Liver (tissue), 9 donors: Measurements from ENCODE around the gene TSPO2. TPM values are rescaled to one million over a fixed set of nuclear protein-coding genes. Genes with fewer than 3 reads are reported as not detected.

Experiments
- DNase-seq: peaks from one replicate; pipeline ENCODE4 v3.0.0-alpha.2; 2017; ENCODE audit warnings: low spot score
- H3K27ac ChIP-seq, 2 donors: one replicate each; pipeline ENCODE4 v1.7.0; 2013; ENCODE audit warnings: inconsistent platforms in 2 of 2, low read length in 2 of 2, control low read depth in 1 of 2, low read depth in 1 of 2, mild to moderate bottlenecking in 1 of 2
- H3K27me3 ChIP-seq, 4 donors: one replicate each; pipeline versions ENCODE4 v1.6.1 to v1.7.0; 2013; ENCODE audit warnings: low read length in 3 of 4, inconsistent platforms in 1 of 4, mild to moderate bottlenecking in 1 of 4, moderate library complexity in 1 of 4; ENCODE audit not compliant: control insufficient read depth in 4 of 4, insufficient read depth in 4 of 4
- H3K36me3 ChIP-seq, 4 donors: one replicate each; pipeline versions ENCODE4 v1.6.1 to v1.7.0; 2013; ENCODE audit warnings: low read length in 3 of 4, mild to moderate bottlenecking in 3 of 4, low read depth in 1 of 4, moderate library complexity in 1 of 4; ENCODE audit not compliant: control insufficient read depth in 4 of 4, insufficient read depth in 3 of 4
- H3K4me1 ChIP-seq, 4 donors: one replicate each; pipeline versions ENCODE4 v1.6.1 to v1.7.0; 2013; ENCODE audit warnings: low read length in 3 of 4, mild to moderate bottlenecking in 3 of 4, moderate library complexity in 1 of 4; ENCODE audit not compliant: control insufficient read depth in 4 of 4, insufficient read depth in 4 of 4
- H3K4me3 ChIP-seq, 3 donors: one replicate each; pipeline versions ENCODE4 v1.6.1 to v1.7.0; 2013; ENCODE audit warnings: low read length in 3 of 3, control low read depth in 1 of 3, low read depth in 1 of 3, mild to moderate bottlenecking in 1 of 3
- H3K9ac ChIP-seq, 2 donors: one replicate each; pipeline ENCODE4 v1.7.0; 2013; ENCODE audit warnings: low read length in 2 of 2, mild to moderate bottlenecking in 2 of 2, moderate library complexity in 2 of 2, control low read depth in 1 of 2, low read depth in 1 of 2
- H3K9me3 ChIP-seq, 4 donors: one replicate each; pipeline versions ENCODE4 v1.6.1 to v1.7.0; 2013; ENCODE audit warnings: low read length in 3 of 4; ENCODE audit not compliant: control insufficient read depth in 4 of 4
- ATF3 ChIP-seq: IDR thresholded peaks from 2 replicates; pipeline ENCODE4 v1.6.1; 2016; ENCODE audit warnings: antibody characterized with exemption
- CTCF ChIP-seq: fragments of 150-350 bp; IDR thresholded peaks from 2 replicates; pipeline ENCODE4 v1.5.1; 2017; ENCODE audit warnings: improper control_type of control experiment, low read depth, low read length; ENCODE audit not compliant: missing input control
- EGR1 ChIP-seq, 2 donors: IDR thresholded peaks; 2 replicates each; pipeline ENCODE4 v1.6.1; 2016 to 2018; ENCODE audit warnings: antibody characterized with exemption in 2 of 2, low read depth in 2 of 2
- FOXA1 ChIP-seq: IDR thresholded peaks from 2 replicates; pipeline ENCODE4 v1.6.1; 2016; ENCODE audit warnings: antibody characterized with exemption
- FOXA2 ChIP-seq: IDR thresholded peaks from 2 replicates; pipeline ENCODE4 v1.6.1; 2016; ENCODE audit warnings: antibody characterized with exemption
- GABPA ChIP-seq, 2 donors: IDR thresholded peaks in 1 of 2; conservative IDR thresholded peaks in 1 of 2; 2 replicates each; pipeline ENCODE4 v1.6.1; 2016; ENCODE audit warnings: antibody characterized with exemption in 2 of 2, mild to moderate bottlenecking in 1 of 2, moderate library complexity in 1 of 2
- HNF4A ChIP-seq, 2 donors: conservative IDR thresholded peaks; 2 replicates each; pipeline ENCODE4 v1.6.1; 2016; ENCODE audit warnings: antibody characterized with exemption in 2 of 2, mild to moderate bottlenecking in 2 of 2
- HNF4G ChIP-seq: IDR thresholded peaks from 2 replicates; pipeline ENCODE4 v1.6.1; 2016; ENCODE audit warnings: antibody characterized with exemption
- JUND ChIP-seq, 2 donors: IDR thresholded peaks; 2 replicates each; pipeline ENCODE4 v1.6.1; 2016; ENCODE audit warnings: antibody characterized with exemption in 2 of 2
- NR2F2 ChIP-seq: IDR thresholded peaks from 2 replicates; pipeline ENCODE4 v1.6.1; 2016; ENCODE audit warnings: antibody characterized with exemption
- RAD21 ChIP-seq, 2 donors: IDR thresholded peaks; 2 replicates each; pipeline ENCODE4 v1.6.1; 2016; ENCODE audit warnings: antibody characterized with exemption in 2 of 2, mild to moderate bottlenecking in 2 of 2
- RXRA ChIP-seq, 2 donors: IDR thresholded peaks; 2 replicates each; pipeline ENCODE4 v1.6.1; 2017 to 2018; ENCODE audit warnings: antibody characterized with exemption in 2 of 2, mild to moderate bottlenecking in 1 of 2
- SP1 ChIP-seq: IDR thresholded peaks from 2 replicates; pipeline ENCODE4 v1.6.1; 2018; ENCODE audit warnings: antibody characterized with exemption, mild to moderate bottlenecking
- TAF1 ChIP-seq: conservative IDR thresholded peaks from 2 replicates; pipeline ENCODE4 v1.6.1; 2016; ENCODE audit warnings: antibody characterized with exemption, mild to moderate bottlenecking
- YY1 ChIP-seq: IDR thresholded peaks from 2 replicates; pipeline ENCODE4 v1.6.1; 2016; ENCODE audit warnings: antibody characterized with exemption, mild to moderate bottlenecking
- ZBTB33 ChIP-seq: IDR thresholded peaks from 2 replicates; pipeline ENCODE4 v1.6.1; 2016; ENCODE audit warnings: antibody characterized with exemption
- WGBS: extraction: QIAGEN DNeasy Blood & Tissue Kit; methylation state at CpG from one replicate; pipeline ENCODE4 v1.1.7; 2013; 5-methylcytosine and 5-hydroxymethylcytosine counted together
- polyA plus RNA-seq, 2 donors: library from polyadenylated mRNA; stranded (reverse) in 1 of 2; unstranded in 1 of 2; fragments of 200-250 nt in 1 of 2; fragments of >200 nt in 1 of 2; fragmentation: Nextera tagmentation in 1 of 2; extraction: Ambion mirVana in 1 of 2; gene quantifications; one replicate each; pipeline versions ENCODE4 v1.2.1 to v1.2.3, GENCODE V29; 2013 to 2015
- total RNA-seq, 2 donors: library from RNA; depleted of rRNA; stranded (reverse); fragments of >200 nt; gene quantifications; one replicate each; pipeline ENCODE4 v1.2.3, GENCODE V29; 2014
- TF ChIP-seq, protein P1 (sequence below): IDR thresholded peaks from 2 replicates; pipeline ENCODE4 v1.6.1; 2016; ENCODE audit warnings: antibody characterized with exemption, mild to moderate bottlenecking
- TF ChIP-seq, protein P2 (sequence below): IDR thresholded peaks from 2 replicates; pipeline ENCODE4 v1.6.1; 2016; ENCODE audit warnings: antibody characterized with exemption
- donor health status: healthy.
- donor health status: healthy.
- donor health status: healthy.
- donor health status: healthy.
- donor health status: healthy.

The TSPO2 gene
- total and polyA plus RNA-seq, 4 donors: 0.25 to 64.9 (median 0.43) TPM

DNA sequence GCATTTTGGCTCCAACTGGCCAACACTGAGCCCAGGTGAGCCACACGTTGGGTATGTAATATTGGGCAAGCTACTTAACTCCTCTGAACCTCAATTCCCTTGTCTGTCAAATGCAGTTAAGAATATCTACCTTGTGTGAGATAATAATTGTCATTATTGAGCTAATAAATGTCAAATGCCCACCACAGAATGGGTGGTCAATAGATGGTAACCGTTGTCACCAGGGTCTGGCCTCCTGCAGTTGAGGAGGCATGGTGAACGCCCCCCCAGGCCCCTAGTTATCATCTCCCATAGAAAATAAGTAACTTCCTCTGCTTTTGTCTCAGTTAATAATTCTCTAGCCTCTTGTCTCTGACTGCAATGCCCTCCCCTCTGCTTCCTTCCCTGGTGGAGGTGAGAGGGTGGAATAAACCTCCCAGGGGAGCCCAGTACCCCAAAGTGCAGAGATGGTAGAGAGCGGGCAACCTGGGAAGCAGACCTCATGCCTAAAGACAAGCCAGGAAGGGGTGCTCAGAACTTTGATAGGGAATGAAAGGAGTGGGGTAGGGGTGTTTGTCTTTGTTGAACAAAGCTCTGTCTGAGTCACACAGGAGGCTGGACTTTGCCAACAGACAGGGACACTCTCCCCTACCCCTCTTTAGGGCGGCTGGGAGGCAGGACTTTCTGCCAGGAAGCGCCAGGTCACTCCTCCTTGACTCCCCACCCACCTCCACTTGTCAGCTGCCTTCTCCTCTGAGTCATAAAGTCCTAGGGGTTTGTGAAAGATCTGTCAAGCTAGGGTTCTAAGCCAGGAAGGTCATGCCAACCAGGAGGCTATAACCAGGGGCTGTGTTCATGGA, 1.9 kb upstream of the TSPO2 start:
- Histone ChIP-seq H3K9ac (no peak overlapping the region), H3K4me1 (peaks cover 11 to 68% (median 48%) of the 10 kb centered on the region in 4 donors), H3K9me3 (no peaks in the 10 kb centered on the region), H3K36me3 (no peaks in the 10 kb centered on the region), H3K27me3 (no peaks in the 10 kb centered on the region), H3K27ac (peak overlapping the region; percentile 83 to 87), H3K4me3 (peak overlapping the region in 1 of 3 donors; percentile 27)
- TF ChIP-seq, protein P1, sequence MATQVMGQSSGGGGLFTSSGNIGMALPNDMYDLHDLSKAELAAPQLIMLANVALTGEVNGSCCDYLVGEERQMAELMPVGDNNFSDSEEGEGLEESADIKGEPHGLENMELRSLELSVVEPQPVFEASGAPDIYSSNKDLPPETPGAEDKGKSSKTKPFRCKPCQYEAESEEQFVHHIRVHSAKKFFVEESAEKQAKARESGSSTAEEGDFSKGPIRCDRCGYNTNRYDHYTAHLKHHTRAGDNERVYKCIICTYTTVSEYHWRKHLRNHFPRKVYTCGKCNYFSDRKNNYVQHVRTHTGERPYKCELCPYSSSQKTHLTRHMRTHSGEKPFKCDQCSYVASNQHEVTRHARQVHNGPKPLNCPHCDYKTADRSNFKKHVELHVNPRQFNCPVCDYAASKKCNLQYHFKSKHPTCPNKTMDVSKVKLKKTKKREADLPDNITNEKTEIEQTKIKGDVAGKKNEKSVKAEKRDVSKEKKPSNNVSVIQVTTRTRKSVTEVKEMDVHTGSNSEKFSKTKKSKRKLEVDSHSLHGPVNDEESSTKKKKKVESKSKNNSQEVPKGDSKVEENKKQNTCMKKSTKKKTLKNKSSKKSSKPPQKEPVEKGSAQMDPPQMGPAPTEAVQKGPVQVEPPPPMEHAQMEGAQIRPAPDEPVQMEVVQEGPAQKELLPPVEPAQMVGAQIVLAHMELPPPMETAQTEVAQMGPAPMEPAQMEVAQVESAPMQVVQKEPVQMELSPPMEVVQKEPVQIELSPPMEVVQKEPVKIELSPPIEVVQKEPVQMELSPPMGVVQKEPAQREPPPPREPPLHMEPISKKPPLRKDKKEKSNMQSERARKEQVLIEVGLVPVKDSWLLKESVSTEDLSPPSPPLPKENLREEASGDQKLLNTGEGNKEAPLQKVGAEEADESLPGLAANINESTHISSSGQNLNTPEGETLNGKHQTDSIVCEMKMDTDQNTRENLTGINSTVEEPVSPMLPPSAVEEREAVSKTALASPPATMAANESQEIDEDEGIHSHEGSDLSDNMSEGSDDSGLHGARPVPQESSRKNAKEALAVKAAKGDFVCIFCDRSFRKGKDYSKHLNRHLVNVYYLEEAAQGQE: peak; percentile 62
- TF ChIP-seq FOXA2: no peak
- TF ChIP-seq ZBTB33: no peak
- peak in 1 of 2 donors; percentile 57 for TF ChIP-seq EGR1 (IDR thresholded peaks at IDR 0.05; ENCODE audit: low read depth in 2 of 2)
- TF ChIP-seq HNF4G: peak; percentile 78
- TF ChIP-seq SP1: peak; percentile 97
- peak; percentile 75 for TF ChIP-seq ATF3
- peak; percentile 84 to 87 for TF ChIP-seq RXRA (IDR thresholded peaks at IDR 0.05)
- no peak for TF ChIP-seq NR2F2
- TF ChIP-seq RAD21 (IDR thresholded peaks at IDR 0.05): peak in 1 of 2 donors; percentile 31
- TF ChIP-seq FOXA1: no peak
- TF ChIP-seq, protein P2, sequence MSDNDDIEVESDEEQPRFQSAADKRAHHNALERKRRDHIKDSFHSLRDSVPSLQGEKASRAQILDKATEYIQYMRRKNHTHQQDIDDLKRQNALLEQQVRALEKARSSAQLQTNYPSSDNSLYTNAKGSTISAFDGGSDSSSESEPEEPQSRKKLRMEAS: no peak
- no peak for TF ChIP-seq CTCF
- peak; percentile 94 to 97 for TF ChIP-seq JUND (IDR thresholded peaks at IDR 0.05)
- peak; percentile 89 to 90 for TF ChIP-seq HNF4A (conservative IDR thresholded peaks at IDR 0.05)
- no peak for TF ChIP-seq TAF1
- TF ChIP-seq GABPA (IDR thresholded peaks at IDR 0.05 in 1 of 2, conservative IDR thresholded peaks at IDR 0.05 in 1 of 2): peak in 1 of 2 donors; percentile 11
- peak; percentile 56 for TF ChIP-seq YY1
- DNase-seq: peak; percentile 71
- WGBS: 28% methylated on average over 6 of the region's 6 CpGs
